Upper lobe of right lung (tissue), 1 donor: ENCODE measurements around the gene ESPNL. TPM values are rescaled to one million over a fixed set of nuclear protein-coding genes. Genes with fewer than 3 reads are reported as not detected.

Experiments
- ATAC-seq: fragments of 200-7000 bp; cut with Tn5 transposase; one replicate; pipeline ENCODE4 v1.9.1; 2020; ENCODE audit warnings: mild to moderate bottlenecking, moderate library complexity
- DNase-seq: peaks from one replicate; pipeline ENCODE4 v3.0.0-alpha.2; 2020
- H3K27ac ChIP-seq: fragments of 200-600 bp; one replicate; pipeline ENCODE4 v1.8.0; 2022
- H3K27me3 ChIP-seq: fragments of 200-600 bp; one replicate; pipeline ENCODE4 v1.8.0; 2022; ENCODE audit warnings: mild to moderate bottlenecking
- H3K36me3 ChIP-seq: fragments of 200-600 bp; one replicate; pipeline ENCODE4 v1.8.0; 2022
- H3K4me1 ChIP-seq: fragments of 200-600 bp; one replicate; pipeline ENCODE4 v1.8.0; 2022
- H3K4me3 ChIP-seq: fragments of 200-600 bp; one replicate; pipeline ENCODE4 v1.8.0; 2022; ENCODE audit warnings: mild to moderate bottlenecking
- H3K9me3 ChIP-seq: fragments of 200-600 bp; one replicate; pipeline ENCODE4 v1.8.0; 2022
- intact Hi-C: fragments of 100-400 bp; cut with DNase I; formaldehyde crosslinking; loops from one replicate; pipeline ENCODE4 v1.11.0; 2022
- total RNA-seq: library from RNA; stranded (reverse); fragmentation: NEBNext Ultra II Directional; extraction: Animal tissue kit (Norgen Biotek cat#: 25700); gene quantifications from one replicate; pipeline ENCODE4 v1.2.1, GENCODE V29; 2021
- TF ChIP-seq, protein P1 (sequence below): fragments of 200-600 bp; IDR thresholded peaks from one replicate; pipeline ENCODE4 v1.8.0; 2022; ENCODE audit warnings: antibody characterized with exemption
- donor health status: DM: no; HTN: yes; CAD: no; lungs with severe emphysema.

The ESPNL gene
- total RNA-seq, 1 donor from 2014 or later: 0.35 TPM

- Histone ChIP-seq H3K36me3 (no peaks in the 10 kb centered on the region), H3K27me3 (no peaks in the 10 kb centered on the region), H3K4me1 (peaks cover 16% of the 10 kb centered on the region), H3K9me3 (no peaks in the 10 kb centered on the region), H3K27ac (no peak overlapping the region), H3K4me3 (no peak overlapping the region)
- ATAC-seq (no peak), DNase-seq (peak; percentile 56)
- TF ChIP-seq, protein P1, sequence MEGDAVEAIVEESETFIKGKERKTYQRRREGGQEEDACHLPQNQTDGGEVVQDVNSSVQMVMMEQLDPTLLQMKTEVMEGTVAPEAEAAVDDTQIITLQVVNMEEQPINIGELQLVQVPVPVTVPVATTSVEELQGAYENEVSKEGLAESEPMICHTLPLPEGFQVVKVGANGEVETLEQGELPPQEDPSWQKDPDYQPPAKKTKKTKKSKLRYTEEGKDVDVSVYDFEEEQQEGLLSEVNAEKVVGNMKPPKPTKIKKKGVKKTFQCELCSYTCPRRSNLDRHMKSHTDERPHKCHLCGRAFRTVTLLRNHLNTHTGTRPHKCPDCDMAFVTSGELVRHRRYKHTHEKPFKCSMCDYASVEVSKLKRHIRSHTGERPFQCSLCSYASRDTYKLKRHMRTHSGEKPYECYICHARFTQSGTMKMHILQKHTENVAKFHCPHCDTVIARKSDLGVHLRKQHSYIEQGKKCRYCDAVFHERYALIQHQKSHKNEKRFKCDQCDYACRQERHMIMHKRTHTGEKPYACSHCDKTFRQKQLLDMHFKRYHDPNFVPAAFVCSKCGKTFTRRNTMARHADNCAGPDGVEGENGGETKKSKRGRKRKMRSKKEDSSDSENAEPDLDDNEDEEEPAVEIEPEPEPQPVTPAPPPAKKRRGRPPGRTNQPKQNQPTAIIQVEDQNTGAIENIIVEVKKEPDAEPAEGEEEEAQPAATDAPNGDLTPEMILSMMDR: no peak
- intact Hi-C loops: no loop called here
Measured at GRCh38 chr2:238105506-238106338, 5.6 kb downstream of the ESPNL start.

- no peak overlapping the region for H3K27ac ChIP-seq
Measured at GRCh38 chr2:238106339-238106697, 6.2 kb downstream of the ESPNL start.

GRCh38 chr2:238106698-238107524, 6.8 kb downstream of the ESPNL start:
- DNase-seq: peak; percentile 61
- Histone ChIP-seq H3K27ac (no peak overlapping the region), H3K36me3 (no peaks in the 10 kb centered on the region), H3K9me3 (no peaks in the 10 kb centered on the region), H3K4me1 (peaks cover 16% of the 10 kb centered on the region), H3K27me3 (no peaks in the 10 kb centered on the region), H3K4me3 (no peak overlapping the region)
- TF ChIP-seq, protein P1: no peak
- no peak for ATAC-seq
- intact Hi-C loops: no loop called here

More at GRCh38 chr2:238106339-238106697, 6.2 kb downstream of the ESPNL start:
- TF ChIP-seq, protein P1: no peak
- DNase-seq (no peak), ATAC-seq (no peak)
- Histone ChIP-seq H3K36me3 (no peaks in the 10 kb centered on the region), H3K4me3 (no peak overlapping the region), H3K9me3 (no peaks in the 10 kb centered on the region), H3K27me3 (no peaks in the 10 kb centered on the region), H3K4me1 (peaks cover 16% of the 10 kb centered on the region)
- intact Hi-C loops: no loop called here

DNA sequence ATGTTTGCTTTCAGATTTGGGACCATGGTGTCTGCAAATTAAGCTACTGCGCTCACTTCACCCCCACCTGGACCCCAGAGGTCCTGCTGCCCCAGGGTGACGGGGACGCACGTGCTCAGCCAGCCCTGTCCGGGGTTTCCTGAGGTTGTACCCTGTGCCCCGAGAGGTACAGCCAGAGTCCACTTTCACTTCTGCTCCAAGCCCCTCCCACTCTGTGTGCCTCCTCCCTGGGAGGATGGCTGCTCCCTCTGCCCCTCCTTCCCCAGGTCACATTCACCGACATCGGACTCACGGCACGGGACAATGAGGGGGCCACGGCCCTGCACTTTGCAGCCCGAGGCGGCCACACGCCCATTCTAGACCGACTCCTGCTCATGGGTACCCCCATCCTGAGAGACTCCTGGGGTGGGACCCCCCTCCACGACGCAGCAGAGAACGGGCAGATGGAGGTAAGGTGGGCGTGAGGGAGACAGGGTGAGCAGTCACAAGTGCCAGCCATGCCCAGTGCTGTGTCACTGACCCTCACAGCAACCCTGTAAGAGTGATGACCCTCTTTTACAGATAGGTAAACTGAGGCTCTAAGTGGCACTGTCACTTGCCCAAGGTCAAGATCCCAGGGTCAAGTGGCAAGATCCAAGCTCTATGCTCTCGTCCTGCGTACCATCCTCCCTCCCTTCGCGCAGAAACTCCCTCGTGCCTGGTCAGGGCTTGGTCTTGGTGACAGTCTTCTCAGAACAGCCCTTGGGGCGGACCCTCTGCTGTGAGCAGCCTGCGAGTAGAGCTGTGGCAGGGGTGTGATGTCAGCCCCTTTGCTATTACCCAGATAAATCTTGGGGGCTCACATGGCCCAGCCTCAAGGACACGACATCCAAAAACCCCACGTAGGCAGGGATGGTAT, 7.6 kb downstream of the ESPNL start:
- ATAC-seq (peak; percentile 64), DNase-seq (peak; percentile 63)
- Histone ChIP-seq H3K36me3 (no peaks in the 10 kb centered on the region), H3K27ac (no peak overlapping the region), H3K27me3 (no peaks in the 10 kb centered on the region), H3K4me3 (no peak overlapping the region), H3K4me1 (peaks cover 16% of the 10 kb centered on the region), H3K9me3 (no peaks in the 10 kb centered on the region)
- TF ChIP-seq, protein P1: no peak
- intact Hi-C loops: no loop called here
